OCI-LY1 (cell line): ENCODE measurements around the gene RBM25.

Source experiments
- EZH2 ChIP-seq: fragments of 200-600 bp; sonication (generic), shearing (Covaris generic); IDR thresholded peaks from 2 replicates; pipeline ENCODE4 v1.8.0; 2017; ENCODE audit warnings: borderline replicate concordance, mixed run types, mild to moderate bottlenecking, antibody characterized with exemption, low read length, moderate library complexity, mixed read lengths
- TF ChIP-seq, protein P1 (sequence below): fragments of 200-600 bp; sonication (generic), shearing (Covaris generic); IDR thresholded peaks from 2 replicates; pipeline ENCODE4 v1.5.1; 2017; ENCODE audit warnings: mild to moderate bottlenecking, antibody characterized with exemption, low read length, moderate library complexity, mixed read lengths

DNA sequence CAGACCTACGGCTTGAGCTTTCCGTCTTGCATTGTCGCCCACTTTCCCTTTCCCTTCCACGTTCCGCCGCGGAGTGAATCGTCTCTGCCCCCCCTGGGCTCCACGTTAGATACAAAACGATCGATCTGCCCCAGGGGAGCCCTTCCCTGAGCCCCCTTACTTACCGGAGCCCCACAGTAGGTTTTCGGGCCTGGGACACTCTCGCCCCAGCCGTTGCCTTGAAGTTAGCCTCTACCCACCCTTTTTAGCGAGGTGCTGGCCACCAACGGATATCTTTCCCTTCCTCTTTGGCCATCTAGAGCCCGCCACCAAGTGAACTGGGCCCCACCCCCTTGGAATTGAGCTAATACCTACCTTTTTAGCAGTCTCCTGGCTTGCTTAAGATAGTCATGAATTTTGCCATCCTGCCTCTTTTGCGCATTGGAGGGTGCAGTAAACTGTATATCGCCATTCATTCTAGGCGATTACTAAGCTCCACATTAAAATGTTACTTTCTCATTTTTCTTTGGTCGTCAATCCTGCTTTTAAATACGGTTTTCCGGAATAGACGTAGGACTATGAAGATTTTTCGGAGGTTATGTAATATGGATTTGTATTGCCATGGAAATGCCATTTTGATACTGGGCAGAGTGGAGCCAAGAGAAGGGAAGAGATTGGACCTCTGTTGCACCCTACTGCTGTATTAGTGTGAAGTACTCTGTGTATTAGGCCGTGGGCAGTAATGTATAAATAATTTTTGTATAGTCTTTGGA is 764 bp downstream of the RBM25 start:
- TF ChIP-seq EZH2 = no peak
- TF ChIP-seq, protein P1, sequence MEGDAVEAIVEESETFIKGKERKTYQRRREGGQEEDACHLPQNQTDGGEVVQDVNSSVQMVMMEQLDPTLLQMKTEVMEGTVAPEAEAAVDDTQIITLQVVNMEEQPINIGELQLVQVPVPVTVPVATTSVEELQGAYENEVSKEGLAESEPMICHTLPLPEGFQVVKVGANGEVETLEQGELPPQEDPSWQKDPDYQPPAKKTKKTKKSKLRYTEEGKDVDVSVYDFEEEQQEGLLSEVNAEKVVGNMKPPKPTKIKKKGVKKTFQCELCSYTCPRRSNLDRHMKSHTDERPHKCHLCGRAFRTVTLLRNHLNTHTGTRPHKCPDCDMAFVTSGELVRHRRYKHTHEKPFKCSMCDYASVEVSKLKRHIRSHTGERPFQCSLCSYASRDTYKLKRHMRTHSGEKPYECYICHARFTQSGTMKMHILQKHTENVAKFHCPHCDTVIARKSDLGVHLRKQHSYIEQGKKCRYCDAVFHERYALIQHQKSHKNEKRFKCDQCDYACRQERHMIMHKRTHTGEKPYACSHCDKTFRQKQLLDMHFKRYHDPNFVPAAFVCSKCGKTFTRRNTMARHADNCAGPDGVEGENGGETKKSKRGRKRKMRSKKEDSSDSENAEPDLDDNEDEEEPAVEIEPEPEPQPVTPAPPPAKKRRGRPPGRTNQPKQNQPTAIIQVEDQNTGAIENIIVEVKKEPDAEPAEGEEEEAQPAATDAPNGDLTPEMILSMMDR = no peak
